ENCODE data around the gene RARS2. TPM values are rescaled to one million over a fixed set of nuclear protein-coding genes. Genes with fewer than 3 reads are reported as not detected.

RARS2 gene
- total and polyA plus RNA-seq, 9 of the 15 experiments (the other 6 are each of a cell fraction or from before 2014, with no cell fraction given), result 30.0 to 92.7 (median 43.4) TPM

DNA sequence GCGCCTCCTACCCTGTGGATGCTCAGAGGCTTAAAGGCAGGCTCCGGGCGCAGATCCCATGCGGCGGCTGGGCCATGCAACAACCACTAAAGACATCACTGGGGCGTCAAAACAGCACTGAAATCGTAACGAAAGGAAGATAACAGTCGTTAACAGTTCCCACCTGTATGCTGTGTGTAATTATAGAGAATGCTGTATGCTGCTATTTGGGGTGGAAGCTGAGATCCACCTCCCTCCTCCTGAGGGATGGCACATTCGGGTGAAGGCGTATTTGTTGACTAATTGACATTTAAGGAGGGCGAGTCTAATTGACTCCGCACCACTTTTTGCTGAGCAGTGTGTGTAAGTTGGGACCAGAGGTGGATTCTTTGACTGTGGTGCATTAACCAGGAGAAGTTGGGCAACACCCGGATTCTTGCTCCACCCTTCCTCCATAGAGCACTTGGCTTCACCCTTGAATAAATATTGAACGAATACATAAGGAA, 116.3 kb downstream of the RARS2 start (continued):
- TF ChIP-seq JUN (IDR thresholded peaks at IDR 0.05; ENCODE audit: borderline replicate concordance, low read depth, low read length) (no peak), JUN (CRISPR knock-in tag; IDR thresholded peaks at IDR 0.05; ENCODE audit: borderline replicate concordance) (no peak), SAP30 (IDR thresholded peaks at IDR 0.05; ENCODE audit: borderline replicate concordance, insufficient read depth, low read depth, low read length, poor library complexity, severe bottlenecking) (peak; percentile 59), ZNF124 (CRISPR knock-in tag; IDR thresholded peaks at IDR 0.05) (no peak), ELF1 (tag; IDR thresholded peaks at IDR 0.05) (no peak), MXI1 (IDR thresholded peaks at IDR 0.05; ENCODE audit: low read depth, low read length) (no peak), CBX1 (IDR thresholded peaks at IDR 0.05; ENCODE audit: low read depth) (no peak), POLR2H (tag; IDR thresholded peaks at IDR 0.05; ENCODE audit: low read depth) (no peak), SMAD4 (CRISPR knock-in tag; conservative IDR thresholded peaks at IDR 0.05) (no peak), HDAC1 (IDR thresholded peaks at IDR 0.05) (no peak), ZBTB7A (IDR thresholded peaks at IDR 0.05; ENCODE audit: borderline replicate concordance, control insufficient read depth, low read depth, low read length) (no peak), TCFL5 (CRISPR knock-in tag; conservative IDR thresholded peaks at IDR 0.05) (no peak), SMAD2 (IDR thresholded peaks at IDR 0.05; ENCODE audit: low read depth, low read length) (no peak), PHB2 (IDR thresholded peaks at IDR 0.05; ENCODE audit: low read depth) (no peak), NEUROD1 (IDR thresholded peaks at IDR 0.05; ENCODE audit: borderline replicate concordance, low read depth, low read length, partially characterized antibody) (no peak), MYC (IDR thresholded peaks at IDR 0.05; ENCODE audit: low read depth, low read length) (peak; percentile 48; the same call in 1 of the 2 replicates), MYC (CRISPR knock-in tag; IDR thresholded peaks at IDR 0.05; ENCODE audit: borderline replicate concordance, low read depth) (no peak), MAZ (CRISPR knock-in tag; conservative IDR thresholded peaks at IDR 0.05 in 1 of 2, IDR thresholded peaks at IDR 0.05 in 1 of 2) (no peak)
- TF ChIP-seq, protein P1, sequence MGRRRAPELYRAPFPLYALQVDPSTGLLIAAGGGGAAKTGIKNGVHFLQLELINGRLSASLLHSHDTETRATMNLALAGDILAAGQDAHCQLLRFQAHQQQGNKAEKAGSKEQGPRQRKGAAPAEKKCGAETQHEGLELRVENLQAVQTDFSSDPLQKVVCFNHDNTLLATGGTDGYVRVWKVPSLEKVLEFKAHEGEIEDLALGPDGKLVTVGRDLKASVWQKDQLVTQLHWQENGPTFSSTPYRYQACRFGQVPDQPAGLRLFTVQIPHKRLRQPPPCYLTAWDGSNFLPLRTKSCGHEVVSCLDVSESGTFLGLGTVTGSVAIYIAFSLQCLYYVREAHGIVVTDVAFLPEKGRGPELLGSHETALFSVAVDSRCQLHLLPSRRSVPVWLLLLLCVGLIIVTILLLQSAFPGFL (CRISPR knock-in tag; IDR thresholded peaks at IDR 0.05), result no peak
- TF ChIP-seq, protein P2, sequence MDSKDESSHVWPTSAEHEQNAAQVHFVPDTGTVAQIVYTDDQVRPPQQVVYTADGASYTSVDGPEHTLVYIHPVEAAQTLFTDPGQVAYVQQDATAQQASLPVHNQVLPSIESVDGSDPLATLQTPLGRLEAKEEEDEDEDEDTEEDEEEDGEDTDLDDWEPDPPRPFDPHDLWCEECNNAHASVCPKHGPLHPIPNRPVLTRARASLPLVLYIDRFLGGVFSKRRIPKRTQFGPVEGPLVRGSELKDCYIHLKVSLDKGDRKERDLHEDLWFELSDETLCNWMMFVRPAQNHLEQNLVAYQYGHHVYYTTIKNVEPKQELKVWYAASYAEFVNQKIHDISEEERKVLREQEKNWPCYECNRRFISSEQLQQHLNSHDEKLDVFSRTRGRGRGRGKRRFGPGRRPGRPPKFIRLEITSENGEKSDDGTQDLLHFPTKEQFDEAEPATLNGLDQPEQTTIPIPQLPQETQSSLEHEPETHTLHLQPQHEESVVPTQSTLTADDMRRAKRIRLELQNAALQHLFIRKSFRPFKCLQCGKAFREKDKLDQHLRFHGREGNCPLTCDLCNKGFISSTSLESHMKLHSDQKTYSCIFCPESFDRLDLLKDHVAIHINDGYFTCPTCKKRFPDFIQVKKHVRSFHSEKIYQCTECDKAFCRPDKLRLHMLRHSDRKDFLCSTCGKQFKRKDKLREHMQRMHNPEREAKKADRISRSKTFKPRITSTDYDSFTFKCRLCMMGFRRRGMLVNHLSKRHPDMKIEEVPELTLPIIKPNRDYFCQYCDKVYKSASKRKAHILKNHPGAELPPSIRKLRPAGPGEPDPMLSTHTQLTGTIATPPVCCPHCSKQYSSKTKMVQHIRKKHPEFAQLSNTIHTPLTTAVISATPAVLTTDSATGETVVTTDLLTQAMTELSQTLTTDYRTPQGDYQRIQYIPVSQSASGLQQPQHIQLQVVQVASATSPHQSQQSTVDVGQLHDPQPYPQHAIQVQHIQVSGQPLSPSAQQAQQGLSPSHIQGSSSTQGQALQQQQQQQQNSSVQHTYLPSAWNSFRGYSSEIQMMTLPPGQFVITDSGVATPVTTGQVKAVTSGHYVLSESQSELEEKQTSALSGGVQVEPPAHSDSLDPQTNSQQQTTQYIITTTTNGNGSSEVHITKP (IDR thresholded peaks at IDR 0.05; ENCODE audit: partially characterized antibody), result peak; percentile 98
- TF ChIP-seq, protein P3, sequence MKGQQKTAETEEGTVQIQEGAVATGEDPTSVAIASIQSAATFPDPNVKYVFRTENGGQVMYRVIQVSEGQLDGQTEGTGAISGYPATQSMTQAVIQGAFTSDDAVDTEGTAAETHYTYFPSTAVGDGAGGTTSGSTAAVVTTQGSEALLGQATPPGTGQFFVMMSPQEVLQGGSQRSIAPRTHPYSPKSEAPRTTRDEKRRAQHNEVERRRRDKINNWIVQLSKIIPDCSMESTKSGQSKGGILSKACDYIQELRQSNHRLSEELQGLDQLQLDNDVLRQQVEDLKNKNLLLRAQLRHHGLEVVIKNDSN (CRISPR knock-in tag; IDR thresholded peaks at IDR 0.05), result no peak

Measured in K562 (cell line).